NCI-H1930 (cell line): ENCODE measurements around the gene DGKG.

Experiments used
- DNase-seq, 2 experiments: peaks; one replicate each; lab custom pipeline; 2025; lab: John Stamatoyannopoulos, UW

DGKG gene

GRCh38 chr3:186171521-186171920 is 190.5 kb downstream of the DGKG start:
- DNase-seq = no peak

DNA sequence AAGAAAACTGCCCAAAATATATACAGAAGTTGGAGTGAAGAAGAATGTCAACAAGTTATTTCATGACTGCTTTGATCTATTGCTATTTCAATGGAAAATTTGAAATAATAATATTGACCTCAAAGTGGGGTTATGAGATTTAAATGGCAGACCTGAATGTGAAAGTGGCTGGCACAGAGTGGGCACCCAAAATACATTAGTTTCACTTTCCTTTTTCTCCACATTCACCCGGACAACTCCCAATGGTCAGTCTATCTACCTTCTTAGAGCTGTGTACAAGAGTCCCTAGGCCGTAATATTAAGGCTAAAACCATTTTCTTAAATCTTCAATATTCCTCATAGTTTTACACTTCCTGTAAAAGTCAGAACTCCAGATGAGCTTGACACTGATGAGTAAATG is 191.5 kb downstream of the DGKG start:
- DNase-seq = no peak

GRCh38 chr3:186169379-186169778 is 192.7 kb downstream of the DGKG start:
- DNase-seq = no peak

GRCh38 chr3:186168976-186169375 is 193.1 kb downstream of the DGKG start:
- no peak for DNase-seq

DNA sequence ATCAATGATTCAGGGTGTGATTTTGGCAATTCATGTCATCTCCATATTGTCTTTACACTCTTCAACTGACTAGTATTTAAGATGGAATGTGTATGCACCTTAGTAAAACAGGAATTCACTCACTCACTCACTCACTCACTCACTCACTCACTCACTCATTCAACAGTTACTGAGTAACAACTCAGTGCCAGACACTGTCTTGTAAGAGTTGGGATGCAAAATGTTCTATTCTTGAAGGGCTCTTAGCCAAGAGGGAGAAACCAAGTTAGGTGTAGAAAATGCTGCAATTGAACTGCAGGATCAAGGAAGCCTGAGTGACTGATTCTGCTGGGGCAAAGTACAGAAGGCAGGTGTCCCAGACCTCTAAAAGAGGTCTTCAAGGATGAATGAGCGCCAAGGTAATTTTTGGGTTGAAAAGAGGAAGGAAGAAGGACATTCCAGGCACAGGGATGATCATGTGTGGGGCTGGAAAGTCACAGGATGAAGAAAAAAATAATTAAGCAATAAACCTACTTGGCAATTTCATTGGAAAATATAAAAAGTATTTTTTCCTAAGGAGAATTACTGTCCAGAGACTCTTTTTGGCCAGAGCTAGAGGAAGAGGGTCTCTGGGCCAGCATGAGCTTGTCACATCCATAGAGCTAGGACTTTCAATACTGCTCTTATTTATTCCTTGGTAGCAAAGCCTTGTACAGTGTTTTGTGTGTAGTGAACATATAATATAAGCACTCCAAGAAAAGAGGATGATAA is 194.2 kb downstream of the DGKG start:
- DNase-seq = no peak

DNA sequence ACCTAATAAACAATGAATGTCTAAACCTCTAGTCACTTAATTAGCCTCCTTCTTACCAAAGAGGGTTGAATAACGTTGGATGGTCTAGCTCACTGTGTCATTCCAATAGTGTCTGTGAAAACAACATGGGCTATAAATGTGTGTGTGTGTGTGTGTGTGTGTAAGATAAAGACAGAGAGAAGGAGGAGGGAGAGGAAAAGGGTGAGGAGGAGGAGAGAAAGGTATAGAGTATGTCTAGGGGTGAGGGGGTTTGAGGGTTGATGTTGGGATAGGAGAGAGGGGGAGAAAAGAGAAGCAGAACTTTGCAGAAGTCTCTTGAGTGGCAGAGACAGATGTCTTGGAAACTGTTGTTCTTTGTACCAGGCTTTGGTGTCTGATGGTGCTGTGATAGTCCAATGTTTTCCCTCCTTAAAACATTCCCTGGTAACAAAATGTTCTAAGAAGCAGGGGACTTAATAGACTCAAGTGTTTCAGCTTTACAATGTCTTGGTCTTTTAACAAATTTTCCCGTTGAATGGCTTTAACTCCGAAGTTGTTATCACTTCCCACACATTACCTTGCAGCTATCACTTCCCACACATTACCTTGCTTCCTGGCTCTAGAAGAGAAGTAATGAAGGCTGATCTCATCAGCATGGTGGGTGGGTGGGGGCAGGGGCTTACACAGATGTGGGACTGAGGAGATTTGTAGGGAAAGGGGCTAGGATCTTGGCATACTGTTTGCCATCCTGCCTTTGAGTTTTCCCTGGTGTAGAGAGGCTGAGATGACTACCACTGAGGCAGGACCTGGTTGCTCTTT is 195.3 kb downstream of the DGKG start:
- DNase-seq = no peak

- DNase-seq = no peak
Measured at GRCh38 chr3:186166036-186166435, 196.0 kb downstream of the DGKG start.

DNA sequence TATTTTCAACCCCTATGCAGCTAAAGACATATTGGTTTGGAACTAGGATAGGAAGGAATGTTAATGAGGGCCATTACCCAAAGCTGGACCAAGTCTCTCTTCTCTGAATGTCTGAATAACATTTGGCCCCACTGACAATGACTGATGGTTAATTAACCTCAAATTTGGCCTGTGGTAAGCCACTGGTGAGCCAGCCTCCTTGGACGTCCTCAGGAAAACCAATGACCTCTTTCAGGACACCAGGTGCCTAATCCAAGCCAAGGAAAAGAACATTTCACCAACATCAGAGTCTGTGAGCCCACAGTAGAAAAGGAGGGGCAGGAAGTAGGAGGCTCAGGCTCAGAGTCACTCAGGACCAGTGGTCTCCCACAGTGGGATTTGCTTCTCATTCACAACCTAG is 196.7 kb downstream of the DGKG start:
- DNase-seq = no peak

- no peak for DNase-seq
Measured at GRCh38 chr3:186164696-186165095, 197.3 kb downstream of the DGKG start.

DNA sequence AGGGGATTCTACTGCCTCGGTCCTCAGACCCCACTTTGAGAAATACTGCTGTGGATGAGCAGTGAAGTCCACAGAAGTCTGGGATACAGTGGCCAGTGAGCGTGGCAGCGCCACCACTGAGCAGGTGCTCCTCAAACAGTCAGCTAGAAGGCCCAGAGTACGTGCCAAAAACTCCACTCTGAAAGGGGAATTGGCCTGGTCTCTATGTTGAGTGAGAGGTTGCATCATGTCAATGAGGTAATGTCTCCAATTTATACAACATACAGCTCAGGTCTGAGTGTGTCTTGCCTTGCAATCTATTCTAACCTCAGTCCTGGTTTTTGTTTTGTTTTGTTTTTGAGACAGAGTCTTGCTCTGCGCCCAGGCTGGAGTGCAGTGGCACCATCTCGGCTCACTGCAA is 199.8 kb downstream of the DGKG start:
- DNase-seq = no peak

- DNase-seq = no peak
Measured at GRCh38 chr3:186160691-186161243, 201.3 kb downstream of the DGKG start.

DNA sequence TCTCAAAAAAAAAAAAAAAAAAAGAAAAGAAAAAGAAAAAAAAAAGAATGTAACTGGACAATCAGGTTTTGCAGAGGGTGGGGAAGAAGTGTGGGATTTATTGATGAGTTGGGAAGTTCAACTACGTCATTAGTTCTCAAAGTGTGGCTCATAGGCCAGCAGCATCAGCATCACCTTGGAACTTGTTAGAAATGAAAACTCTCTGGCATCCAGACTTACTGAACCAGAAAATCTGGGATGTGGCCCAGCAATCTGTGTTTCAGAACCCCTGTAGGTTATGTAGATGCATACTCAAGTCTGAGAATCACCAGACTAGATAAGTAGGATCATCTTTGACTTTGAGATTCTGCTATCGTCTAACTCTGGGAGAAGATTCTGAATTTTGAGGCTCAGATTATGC is 207.4 kb downstream of the DGKG start:
- no peak for DNase-seq

DNA sequence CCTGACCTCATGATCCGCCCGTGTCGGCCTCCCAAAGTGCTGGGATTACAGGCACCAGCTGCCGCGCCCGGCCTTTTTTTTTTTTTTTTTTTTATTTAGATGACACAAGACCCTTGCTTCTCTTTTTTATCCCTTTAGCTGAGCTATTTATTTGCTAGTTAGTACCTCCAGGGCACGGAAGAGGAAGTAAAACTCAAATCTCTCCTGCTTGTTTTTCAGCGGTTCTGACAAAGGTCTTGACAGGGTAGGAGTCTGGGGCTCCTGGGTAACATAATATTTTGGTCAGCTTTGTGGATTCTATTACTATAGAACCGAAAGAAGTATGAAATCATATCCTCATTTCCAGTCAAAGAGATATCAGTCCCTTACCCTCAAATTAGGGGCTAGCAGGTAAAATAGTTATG is 209.1 kb downstream of the DGKG start:
- DNase-seq = no peak

GRCh38 chr3:186152361-186152798 is 209.7 kb downstream of the DGKG start:
- no peak for DNase-seq

DNA sequence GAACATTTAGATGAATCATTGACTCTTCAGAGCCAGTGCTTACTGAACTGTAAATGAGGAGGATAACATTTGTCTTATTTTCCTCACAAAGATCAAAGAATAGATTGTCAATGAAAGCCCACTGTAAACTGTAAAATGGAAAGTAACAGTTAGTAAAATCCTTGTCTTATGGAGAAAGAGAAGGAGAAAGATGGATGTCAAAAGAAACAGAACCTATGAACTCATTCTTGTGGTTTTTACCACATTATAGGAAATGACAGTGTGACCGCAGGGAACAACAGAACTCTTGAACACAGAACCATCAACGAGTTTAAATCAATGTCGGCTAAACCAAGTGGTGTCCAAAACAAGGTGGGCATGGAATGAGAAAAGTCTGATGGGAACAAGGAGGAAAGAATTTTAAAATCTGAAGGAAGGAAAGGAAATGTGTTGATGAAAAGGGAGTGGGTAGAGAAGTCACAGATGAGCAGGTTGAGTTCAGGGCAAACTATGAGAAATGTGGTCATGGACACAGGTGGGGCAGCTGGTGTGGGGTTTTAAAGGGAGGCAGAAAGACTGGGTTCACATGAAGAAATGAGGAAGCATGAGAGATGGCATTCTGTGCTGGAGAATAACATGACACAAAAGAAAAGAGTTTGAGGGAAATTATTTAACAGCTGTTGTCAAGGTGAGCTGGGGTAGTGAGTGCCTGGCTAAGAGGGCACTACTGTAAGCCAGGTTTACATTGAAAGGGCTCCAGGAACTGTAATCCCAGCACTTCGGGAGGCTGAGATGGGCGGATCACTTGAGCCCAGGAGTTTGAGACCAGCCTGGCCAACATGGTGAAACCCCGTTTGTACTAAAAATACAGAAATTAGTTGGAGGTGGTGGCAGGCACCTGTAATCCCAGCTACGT is 210.7 kb downstream of the DGKG start:
- DNase-seq = no peak

GRCh38 chr3:186150041-186150830 is 211.8 kb downstream of the DGKG start:
- no peak for DNase-seq

GRCh38 chr3:186149319-186149960 is 212.6 kb downstream of the DGKG start:
- DNase-seq = no peak

DNA sequence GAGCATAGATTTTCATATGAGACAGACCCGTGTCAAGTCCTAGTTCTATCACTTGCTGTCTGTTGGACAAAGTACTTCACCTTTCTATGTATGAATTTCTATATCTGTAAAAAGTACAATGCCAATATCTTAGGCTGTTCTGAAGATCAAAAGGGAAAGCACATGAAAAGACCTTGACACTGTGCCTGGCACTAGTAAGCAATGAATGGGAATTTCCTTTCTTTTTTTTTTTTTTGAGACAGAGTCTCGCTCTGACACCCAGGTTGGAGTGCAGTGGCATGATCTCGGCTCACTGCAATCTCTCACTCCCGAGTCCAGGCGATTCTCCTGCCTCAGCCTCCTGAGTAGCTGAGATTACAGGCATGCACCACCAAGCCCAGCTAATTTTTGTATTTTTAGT is 217.8 kb downstream of the DGKG start:
- no peak for DNase-seq

DNA sequence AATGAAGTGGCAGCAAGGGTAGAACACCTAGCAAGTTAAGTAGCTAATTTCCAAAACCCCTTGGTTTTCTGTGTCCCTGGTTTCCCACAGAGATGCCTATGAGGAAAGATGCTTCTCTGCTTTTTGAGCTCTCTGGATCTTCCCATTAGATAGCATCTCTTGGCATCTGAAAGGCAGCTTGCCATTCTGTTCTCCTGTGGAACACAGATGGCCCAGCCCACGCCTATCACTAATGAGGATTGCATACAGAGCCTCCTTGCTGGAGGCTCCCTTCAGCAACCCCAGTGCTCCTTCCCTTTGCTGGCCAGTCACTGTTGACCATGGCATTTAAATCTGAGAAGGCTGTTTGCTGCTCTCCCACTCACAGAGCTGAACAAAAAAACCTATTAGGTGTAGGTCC is 218.8 kb downstream of the DGKG start:
- no peak for DNase-seq

- no peak for DNase-seq
Measured at GRCh38 chr3:186142393-186142932, 219.6 kb downstream of the DGKG start.

GRCh38 chr3:186141790-186142189 is 220.2 kb downstream of the DGKG start:
- DNase-seq = no peak
